GM18499 (cell line): ENCODE results near the gene BNIP1.

Source experiments
- ATAC-seq: cut with Tn5 transposase; IDR thresholded peaks from one replicate; pipeline ENCODE4 v1.9.1; 2021; ENCODE audit warnings: moderate number of reproducible peaks; ENCODE audit not compliant: insufficient read depth, unreplicated experiment

BNIP1 gene

GRCh38 chr5:173163219-173163618 is 18.9 kb downstream of the BNIP1 start:
- ATAC-seq: no peak

- no peak for ATAC-seq
Observed at GRCh38 chr5:173165177-173166016, 21.1 kb downstream of the BNIP1 start.

GRCh38 chr5:173172166-173172565 is 27.8 kb downstream of the BNIP1 start:
- ATAC-seq: no peak

GRCh38 chr5:173175523-173175922 is 31.2 kb downstream of the BNIP1 start:
- ATAC-seq: no peak

- ATAC-seq: no peak
Observed at GRCh38 chr5:173178369-173178910, 34.1 kb downstream of the BNIP1 start.

GRCh38 chr5:173180331-173180730 is 36.0 kb downstream of the BNIP1 start:
- no peak for ATAC-seq

- no peak for ATAC-seq
Observed at GRCh38 chr5:173187054-173187743, 42.9 kb downstream of the BNIP1 start.

- no peak for ATAC-seq
Observed at GRCh38 chr5:173188280-173188679, 43.9 kb downstream of the BNIP1 start.

- ATAC-seq: no peak
Observed at GRCh38 chr5:173191015-173191414, 46.7 kb downstream of the BNIP1 start.

- no peak for ATAC-seq
Observed at GRCh38 chr5:173191561-173191960, 47.2 kb downstream of the BNIP1 start.

GRCh38 chr5:173192561-173192960 is 48.2 kb downstream of the BNIP1 start:
- no peak for ATAC-seq

- no peak for ATAC-seq
Observed at GRCh38 chr5:173196133-173196952, 52.0 kb downstream of the BNIP1 start.

- ATAC-seq: no peak
Observed at GRCh38 chr5:173197375-173197891, 53.1 kb downstream of the BNIP1 start.

GRCh38 chr5:173198049-173198448 is 53.7 kb downstream of the BNIP1 start:
- no peak for ATAC-seq

- ATAC-seq: no peak
Observed at GRCh38 chr5:173200356-173200755, 56.0 kb downstream of the BNIP1 start.

GRCh38 chr5:173201636-173202265 is 57.4 kb downstream of the BNIP1 start:
- no peak for ATAC-seq

- no peak for ATAC-seq
Observed at GRCh38 chr5:173202266-173202875, 58.0 kb downstream of the BNIP1 start.

- ATAC-seq: no peak
Observed at GRCh38 chr5:173204185-173204979, 60.1 kb downstream of the BNIP1 start.

GRCh38 chr5:173205916-173206315 is 61.6 kb downstream of the BNIP1 start:
- no peak for ATAC-seq
